Activated CD8-positive, alpha-beta memory T cell treated with anti-CD3 and anti-CD28 coated beads, Interleukin-2, amount 50 U/mL, for 1 hour (primary cell): ENCODE measurements around the gene ZNF384.
"Not testable (repeated sequence)": the region's sequence is repeated elsewhere in the genome, so short reads cannot be mapped to it uniquely, and the experiment has no call there.

Source experiments
- DNase-seq: peaks from one replicate; pipeline ENCODE4 v3.0.0-alpha.2; 2020; ENCODE audit errors: extremely low read depth

Gene ZNF384

DNA sequence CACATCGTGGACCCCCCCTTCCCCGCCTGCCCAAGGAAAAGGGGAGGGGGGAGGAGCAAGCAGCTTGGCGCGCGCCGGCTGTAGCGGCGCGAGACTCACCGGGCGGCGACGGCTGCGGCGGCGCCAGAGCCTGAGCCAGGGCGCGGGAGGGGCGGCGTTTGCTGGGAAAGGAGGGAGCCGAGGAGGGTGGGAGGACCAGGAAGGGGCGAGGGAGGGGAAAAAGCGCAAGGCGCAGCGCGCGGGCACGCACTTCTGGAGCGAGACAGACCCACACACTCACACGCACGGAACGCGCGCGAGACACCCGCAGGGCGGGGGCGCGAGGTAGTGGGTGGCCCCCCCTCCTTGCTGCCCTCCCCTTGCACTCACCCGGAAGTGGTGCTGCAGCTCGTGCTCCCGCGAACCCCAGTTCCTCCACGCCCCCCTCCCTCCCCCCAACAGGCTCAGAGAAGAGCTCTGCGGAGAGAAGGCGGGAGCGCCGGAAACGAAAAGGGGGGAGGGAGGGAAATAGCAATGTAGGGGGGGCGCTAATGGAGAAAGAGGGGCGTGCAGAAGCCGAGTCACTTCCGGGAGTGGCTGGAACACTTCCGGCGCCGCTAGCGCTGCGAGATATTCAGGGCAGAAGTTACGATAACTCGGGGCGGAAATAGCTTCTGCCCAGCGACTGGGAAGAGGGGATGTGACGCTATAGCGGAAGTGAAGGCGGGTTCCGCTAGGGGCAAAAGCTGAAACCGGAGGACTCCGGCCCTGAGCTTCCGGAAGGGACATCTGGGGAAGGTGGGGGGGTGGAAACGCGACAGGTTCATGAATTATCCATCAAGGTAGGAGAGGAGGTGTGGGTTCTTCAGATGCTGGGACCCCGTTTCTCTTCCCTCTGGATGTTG, at the start of gene ZNF384:
TSS of gene ZNF384 (minus strand) at position 377 of the 884 bp plus-strand sequence. CDS start 9,855 bp downstream, outside the sequence.
- peak; percentile 91 for DNase-seq

DNA sequence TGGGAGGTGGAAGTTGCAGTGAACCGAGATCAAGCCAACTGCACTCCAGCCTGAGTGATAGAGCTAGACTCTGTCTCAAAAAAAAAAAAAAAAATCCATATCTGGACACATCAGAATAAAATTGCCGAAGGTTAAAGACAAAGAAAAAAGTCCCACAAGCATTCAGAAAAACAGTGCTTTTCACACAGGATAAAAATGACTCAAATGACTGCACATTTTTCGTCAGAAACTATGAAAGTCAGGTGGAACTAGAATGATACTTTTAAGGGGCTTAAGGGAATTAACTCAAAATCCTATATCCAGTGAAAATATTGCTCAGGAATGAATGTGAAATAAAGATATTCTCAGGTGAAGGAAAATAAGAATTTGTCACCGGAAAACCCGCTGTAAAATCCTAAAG, 47.6 kb upstream of the ZNF384 start:
- DNase-seq, result no peak

GRCh38 chr12:6735448-6736191, 46.4 kb upstream of the ZNF384 start:
- no peak for DNase-seq

GRCh38 chr12:6734506-6735387, 45.6 kb upstream of the ZNF384 start:
- DNase-seq, result no peak

- no peak for DNase-seq
Observed at GRCh38 chr12:6730169-6730568, 41.0 kb upstream of the ZNF384 start.

GRCh38 chr12:6729186-6729585, 40.0 kb upstream of the ZNF384 start:
- DNase-seq, result no peak

GRCh38 chr12:6725350-6725749, 36.2 kb upstream of the ZNF384 start:
- DNase-seq, result no peak

DNA sequence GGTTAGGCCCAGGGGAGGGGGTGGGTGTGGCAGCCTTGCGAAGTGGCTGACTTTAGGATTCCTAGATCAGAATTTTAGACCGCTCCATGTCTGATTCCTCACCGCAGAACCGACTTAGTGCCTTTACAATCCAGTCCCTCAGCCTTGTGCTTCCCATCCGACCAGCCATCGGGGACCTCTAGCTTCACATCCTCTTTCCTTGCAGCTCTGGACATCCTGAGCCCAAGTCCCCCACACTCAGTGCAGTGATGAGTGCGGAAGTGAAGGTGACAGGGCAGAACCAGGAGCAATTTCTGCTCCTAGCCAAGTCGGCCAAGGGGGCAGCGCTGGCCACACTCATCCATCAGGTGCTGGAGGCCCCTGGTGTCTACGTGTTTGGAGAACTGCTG, 35.2 kb upstream of the ZNF384 start:
- DNase-seq, result no peak

- peak; percentile 90 for DNase-seq
Observed at GRCh38 chr12:6723607-6724408, 34.6 kb upstream of the ZNF384 start, which contains the start of gene COPS7A. Gene COPS7A (plus strand): TSS chr12:6724046. CDS start chr12:6724657, 611 bp downstream.

DNA sequence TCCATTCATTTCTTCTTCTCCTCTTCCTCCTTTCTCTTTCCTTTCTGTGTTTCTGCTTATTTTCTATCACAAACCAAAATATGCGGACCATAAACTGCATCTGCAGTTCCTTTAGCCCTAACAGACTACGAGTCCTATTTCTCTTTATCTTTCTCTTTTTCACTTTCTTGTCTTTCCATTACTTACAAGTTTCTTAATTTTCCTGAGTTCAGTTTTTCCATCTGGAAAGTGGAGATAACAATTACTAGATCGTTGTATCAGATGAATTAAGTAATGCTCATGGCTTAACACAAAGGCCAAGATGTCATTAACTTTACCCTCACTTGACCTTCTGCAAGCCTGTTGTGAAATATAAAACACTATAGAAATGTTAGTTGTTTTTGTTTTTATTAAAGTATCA, 33.7 kb upstream of the ZNF384 start:
- no peak for DNase-seq

DNA sequence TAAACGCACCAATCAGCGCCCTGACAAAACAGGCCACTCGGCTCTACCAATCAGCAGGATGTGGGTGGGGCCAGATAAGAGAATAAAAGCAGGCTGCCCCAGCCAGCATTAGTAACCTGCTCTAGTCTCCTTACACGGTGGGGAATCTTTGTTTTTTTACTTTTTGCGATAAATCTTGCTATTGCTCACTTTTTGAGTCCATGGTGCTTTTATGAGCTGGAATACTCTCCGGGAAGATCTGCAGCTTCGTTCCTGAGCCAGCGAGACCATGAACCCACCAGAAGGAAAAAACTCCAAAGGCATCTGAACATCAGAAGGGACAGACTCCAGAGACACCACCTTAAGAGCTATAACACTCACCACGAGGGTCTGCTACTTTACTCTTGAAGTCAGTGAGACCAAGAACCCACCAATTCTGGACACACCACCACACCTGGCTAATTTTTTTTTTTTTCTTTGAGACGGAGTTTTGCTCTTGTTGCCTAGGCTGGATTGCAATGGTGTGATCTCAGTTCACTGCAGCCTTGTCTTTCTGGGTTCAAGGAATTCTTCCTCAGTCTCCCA, 27.8 kb upstream of the ZNF384 start:
- DNase-seq, result no peak

GRCh38 chr12:6716031-6716873, 27.1 kb upstream of the ZNF384 start:
- not testable (repeated sequence) for DNase-seq

- no peak for DNase-seq
Observed at GRCh38 chr12:6708960-6709394, 19.8 kb upstream of the ZNF384 start.

DNA sequence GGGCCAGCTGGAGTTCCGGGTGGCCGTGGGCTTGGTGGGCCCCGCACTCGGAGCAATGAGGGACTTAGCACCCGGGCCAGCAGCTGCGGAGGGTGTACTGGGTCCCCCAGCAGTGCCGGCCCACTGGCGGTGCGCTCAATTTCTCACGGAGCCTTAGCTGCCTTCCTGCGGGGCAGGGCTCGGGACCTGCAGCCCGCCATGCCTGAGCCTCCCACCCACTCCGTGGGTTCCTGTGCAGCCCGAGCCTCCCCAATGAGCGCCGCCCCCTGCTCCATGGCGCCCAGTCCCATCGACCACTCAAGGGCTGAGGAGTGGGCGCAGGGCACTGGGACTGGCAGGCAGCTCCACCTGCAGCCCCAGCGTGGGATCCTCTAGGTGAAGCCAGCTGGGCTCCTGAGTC, 19.2 kb upstream of the ZNF384 start:
- DNase-seq, result not testable (repeated sequence)

DNA sequence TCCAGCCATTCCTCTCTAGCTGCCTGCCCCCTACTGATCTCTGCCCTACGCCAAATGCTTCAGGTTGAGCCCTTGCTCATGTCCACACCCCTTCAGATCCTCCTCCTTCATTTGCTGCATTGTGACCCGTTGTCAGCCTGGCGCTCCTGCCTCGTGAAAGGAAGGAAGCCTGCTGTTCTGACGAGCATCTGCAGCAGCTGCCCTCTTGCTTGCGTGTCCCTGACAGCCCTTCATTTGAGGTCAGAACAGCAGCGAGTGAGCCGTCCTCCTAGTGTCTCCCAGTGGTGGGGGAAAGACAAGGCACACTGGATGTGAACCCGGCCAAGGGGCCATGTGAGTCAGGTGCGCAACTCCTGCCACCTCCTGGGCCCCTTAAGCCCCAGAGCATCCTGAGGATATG, 14.5 kb upstream of the ZNF384 start:
- no peak for DNase-seq

GRCh38 chr12:6701078-6701768, 12.0 kb upstream of the ZNF384 start:
- DNase-seq, result no peak

GRCh38 chr12:6700646-6701051, 11.5 kb upstream of the ZNF384 start, which contains the start of gene PIANP:
Gene PIANP (minus strand): TSS chr12:6700815. CDS start chr12:6698061, 2,754 bp downstream.
- DNase-seq, result no peak

- no peak for DNase-seq
Observed at GRCh38 chr12:6699989-6700645, 10.9 kb upstream of the ZNF384 start.
